HG02678 (cell line): ENCODE measurements around the gene EIF4A3.

Experiments
- ATAC-seq: cut with Tn5 transposase; IDR thresholded peaks from one replicate; pipeline ENCODE4 v1.9.1; 2021; ENCODE audit warnings: mild to moderate bottlenecking, moderate library complexity; ENCODE audit not compliant: unreplicated experiment

The EIF4A3 gene

DNA sequence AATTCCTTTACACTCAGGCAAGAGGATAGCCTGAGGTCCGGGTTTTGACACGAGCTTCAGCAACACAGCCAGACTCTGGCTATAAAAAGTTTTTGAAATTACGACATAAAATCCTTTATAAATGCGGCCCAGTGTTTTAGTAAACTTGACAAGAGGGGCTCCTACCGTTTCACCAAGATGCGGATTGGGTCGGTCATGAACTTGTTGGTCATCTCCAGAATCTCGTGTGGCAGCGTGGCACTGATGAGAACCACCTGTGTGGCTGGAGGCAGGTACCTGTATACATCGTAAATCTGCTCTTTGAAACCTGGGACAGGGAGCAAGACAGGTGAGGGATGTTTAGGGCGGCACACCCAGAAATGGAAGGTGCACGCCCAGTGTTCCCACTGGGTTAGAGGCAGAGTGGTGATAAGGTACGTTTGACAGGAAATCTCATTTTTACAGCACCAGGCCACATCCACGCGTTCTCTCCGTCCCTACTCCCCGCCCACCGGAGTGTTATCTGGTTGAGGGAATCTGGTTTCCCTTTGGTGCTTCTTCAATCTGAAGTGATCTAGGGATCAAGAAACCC, 8.0 kb downstream of the EIF4A3 start:
- no peak for ATAC-seq

- ATAC-seq = no peak
Observed at GRCh38 chr17:80137131-80137530, 9.8 kb downstream of the EIF4A3 start.

GRCh38 chr17:80133626-80133970, 13.3 kb downstream of the EIF4A3 start:
- ATAC-seq = no peak

DNA sequence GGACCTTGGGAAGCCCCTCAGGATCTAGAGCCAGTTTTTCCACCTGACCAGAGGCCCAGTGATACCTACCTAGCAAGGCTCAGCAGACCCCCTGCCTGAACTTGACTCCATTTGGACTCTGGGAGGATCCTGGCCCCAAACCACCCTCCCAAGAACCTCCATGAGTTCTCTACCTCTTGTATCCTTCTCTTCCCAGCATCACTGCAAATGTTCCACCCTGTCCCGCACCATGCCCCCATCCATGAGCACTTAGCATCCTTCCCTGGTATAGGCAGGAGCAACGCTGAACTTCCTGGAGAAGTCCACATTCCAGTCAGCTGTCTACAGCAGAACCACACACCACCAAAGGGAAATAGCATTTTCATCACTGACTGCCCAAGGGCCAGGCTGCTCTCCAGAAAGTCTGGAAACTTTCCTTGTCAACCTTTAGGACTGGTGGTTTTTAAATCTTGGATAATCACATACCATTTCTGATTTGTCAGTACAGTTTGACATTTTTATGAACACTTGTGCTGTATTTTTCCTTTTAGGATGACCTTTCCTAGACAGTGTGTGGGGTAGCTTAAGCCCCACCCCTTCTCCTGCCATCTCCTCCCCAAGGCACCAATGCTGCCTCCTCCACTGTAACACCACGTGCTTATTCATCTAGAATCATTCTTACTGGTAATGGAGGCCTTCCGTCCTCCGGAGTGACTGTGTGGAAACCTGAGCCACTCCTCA, 13.9 kb downstream of the EIF4A3 start:
- ATAC-seq = no peak

- ATAC-seq = no peak
Observed at GRCh38 chr17:80130992-80131391, 15.9 kb downstream of the EIF4A3 start.

DNA sequence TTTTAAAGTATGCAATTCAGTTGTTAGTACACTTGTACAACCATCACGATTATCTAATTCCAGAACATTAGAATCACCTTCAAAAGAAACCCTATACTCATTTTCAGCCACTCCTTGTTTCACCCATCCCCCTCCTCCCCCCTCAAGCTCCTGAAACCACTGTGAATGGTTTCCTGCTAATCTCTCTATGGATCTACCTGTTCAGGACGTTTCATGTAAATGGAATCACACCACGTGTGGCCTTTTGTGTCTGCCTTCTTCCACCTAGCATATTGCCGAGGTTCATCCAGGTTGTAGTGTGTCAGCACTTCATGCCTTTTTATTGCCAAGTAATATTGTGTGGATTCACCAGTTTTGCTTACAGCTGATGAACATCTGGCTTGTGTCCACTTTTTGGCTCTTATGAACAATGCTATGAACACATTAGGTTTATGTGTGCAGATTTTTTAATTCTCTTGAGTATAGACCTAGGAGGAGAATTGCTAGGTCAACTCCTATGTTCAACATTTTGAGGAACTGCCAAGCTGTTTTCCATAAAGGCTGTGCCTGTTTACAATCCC, 17.8 kb downstream of the EIF4A3 start:
- ATAC-seq = no peak

DNA sequence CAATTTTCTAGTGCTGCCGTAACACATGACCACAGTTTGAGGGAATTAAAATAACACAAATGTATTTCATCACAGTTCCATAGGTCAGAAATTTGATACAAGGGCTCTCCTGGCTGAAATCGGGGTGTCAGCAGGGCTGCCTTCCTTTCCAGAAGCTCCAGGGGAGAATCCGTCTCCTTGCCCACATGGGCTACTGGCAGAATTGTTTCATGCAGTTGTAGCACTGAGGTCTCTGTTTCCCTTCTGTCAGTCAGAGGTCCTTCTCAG, 20.5 kb downstream of the EIF4A3 start:
- no peak for ATAC-seq

DNA sequence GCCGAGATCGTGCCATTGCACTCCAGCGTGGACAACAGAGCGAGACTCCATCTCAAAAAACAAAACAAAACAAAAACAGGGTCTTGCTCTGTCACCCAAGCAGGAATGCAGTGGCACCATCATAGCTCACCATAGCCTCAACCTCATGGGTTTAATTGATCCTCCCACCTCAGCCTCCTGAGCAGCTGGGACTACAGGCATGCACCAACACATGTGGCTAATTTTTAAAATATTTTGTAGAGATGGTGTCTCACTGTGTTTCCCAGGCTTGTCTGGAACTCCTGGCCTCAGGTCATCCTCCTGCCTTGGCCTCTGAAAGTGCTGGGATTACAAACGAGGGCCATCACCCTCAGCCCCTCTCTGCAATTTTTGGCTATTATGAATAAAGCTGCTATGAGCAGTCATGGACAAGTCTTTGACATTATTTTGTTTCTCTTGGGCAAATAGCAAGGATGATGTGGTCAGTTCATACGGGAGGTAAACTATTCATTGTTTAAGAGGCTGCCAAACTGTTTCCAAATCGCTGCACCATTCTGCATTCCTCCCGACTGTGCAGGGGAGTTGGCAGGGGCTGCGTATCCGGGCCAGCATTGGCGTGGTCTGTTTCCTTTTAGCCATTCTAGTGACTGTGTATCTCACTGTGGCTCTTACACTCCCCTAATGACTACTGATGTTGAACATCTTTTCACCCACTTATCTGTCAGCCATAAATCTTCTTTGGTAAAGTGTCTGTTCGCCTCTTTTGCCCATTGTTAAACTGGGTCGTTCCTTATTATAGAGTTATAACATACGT, 21.1 kb downstream of the EIF4A3 start:
- no peak for ATAC-seq

- ATAC-seq = no peak
Observed at GRCh38 chr17:80124351-80124981, 22.5 kb downstream of the EIF4A3 start.

DNA sequence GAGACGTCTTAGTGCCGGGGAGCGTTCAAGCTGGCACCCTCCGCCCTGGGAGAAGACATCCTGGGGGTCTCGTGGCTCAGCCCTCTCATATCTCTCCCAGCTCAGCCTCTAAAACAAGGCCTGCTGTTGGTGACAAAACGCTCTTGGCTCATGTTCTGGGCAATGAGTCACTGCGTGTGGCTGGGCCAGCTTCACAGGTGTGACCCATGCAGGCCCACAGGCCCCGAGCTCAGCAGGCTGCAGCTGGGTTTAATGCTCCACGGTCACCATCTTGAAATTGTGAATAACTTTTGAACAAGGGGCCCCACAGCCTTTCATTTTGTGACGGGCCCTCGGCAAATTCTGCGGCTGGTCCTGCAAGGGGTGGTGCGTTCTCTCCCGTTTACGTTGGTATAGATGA, 23.1 kb downstream of the EIF4A3 start:
- ATAC-seq = no peak

GRCh38 chr17:80122926-80123505, 23.9 kb downstream of the EIF4A3 start:
- no peak for ATAC-seq

DNA sequence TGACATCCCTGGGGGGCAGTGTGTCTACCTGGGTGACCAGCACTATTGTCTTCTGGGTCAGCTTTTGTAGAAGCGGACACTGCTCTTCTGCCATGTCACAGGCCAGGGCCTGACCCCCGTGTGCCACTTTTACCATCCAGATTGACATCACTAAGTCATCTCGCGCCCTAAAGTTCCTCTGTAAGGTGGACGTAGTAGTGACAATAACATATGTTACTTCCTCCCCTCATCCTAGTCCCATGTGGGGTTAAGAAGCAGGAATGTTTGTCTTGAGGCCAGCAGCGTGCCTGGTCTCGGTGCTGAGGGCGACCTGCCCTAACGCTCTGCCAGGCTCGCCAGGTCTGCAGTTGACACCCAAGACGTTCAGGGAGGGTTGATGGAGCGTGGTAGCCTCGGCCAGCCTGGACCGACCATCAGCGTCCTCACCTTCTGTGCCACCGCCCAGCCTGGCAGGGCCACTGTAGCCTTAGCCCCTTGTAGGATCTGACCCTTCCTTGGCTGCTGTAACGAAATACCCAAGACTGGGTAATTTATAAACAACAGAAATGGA, 24.8 kb downstream of the EIF4A3 start:
- ATAC-seq = no peak

GRCh38 chr17:80119839-80120238, 27.1 kb downstream of the EIF4A3 start:
- no peak for ATAC-seq

GRCh38 chr17:80119271-80119791, 27.6 kb downstream of the EIF4A3 start:
- ATAC-seq = no peak

DNA sequence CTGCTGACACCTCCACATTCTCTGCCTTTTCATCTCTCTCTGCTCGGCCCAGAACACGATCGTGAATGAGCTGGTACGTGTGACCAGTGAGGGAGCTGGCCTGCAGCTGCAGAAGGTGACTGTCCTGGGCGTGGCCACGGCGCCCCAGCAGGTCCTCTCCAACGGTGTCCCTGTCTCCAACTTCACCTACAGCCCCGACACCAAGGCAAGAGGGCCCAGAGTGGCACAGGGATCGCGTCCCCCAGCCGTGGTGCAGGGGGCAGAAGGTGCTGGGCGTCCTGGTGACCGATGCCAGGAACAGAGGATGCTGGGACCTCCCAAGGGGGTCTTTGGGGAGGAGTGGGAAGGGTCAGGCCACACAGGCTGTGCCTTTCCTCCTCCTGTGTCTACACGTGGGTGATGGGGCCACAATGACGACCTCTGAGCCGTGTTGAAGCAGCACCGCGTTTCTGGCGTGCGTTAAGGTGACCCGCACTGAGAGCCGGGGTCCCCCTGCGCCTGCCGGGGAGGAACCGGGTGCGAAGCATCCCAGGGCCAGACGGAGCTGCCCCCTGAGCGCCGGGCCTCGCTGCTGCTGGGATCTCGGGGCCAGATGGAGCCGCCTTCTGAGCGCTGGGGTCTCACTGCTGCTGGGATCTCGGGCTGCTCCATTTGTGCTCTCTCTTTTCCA, 28.2 kb downstream of the EIF4A3 start:
- no peak for ATAC-seq

GRCh38 chr17:80117491-80118401, 29.2 kb downstream of the EIF4A3 start:
- no peak for ATAC-seq

DNA sequence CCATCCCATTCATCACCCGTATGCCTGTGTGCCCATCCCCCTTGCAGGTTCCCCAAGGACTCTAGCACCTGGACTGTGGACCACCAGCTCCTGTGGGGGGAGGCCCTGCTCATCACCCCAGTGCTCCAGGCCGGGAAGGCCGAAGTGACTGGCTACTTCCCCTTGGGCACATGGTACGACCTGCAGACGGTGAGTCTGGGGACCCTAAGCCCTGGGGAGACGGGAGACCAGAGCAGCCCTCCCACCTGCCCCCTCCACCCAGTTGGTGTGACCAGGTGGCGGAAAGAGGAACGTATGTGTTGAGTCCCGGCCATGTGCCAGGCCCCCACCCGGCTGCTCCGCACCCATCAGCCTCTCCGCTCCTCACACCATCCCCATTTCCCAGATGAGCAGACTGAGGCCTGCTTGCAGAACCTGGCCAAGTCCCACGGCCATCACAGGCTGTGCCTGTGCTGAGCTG, 30.0 kb downstream of the EIF4A3 start:
- ATAC-seq = no peak

- ATAC-seq = no peak
Observed at GRCh38 chr17:80116276-80116920, 30.5 kb downstream of the EIF4A3 start.

GRCh38 chr17:80115159-80115558, 31.8 kb downstream of the EIF4A3 start:
- ATAC-seq = no peak
